Body of pancreas (tissue), 4 donors: ENCODE data around the gene POLR1G.

Source experiments
- POLR2A ChIP-seq, 3 donors: fragments of 450-650 bp; IDR thresholded peaks; one replicate each; pipeline ENCODE4 v1.6.1; 2016; ENCODE audit warnings: antibody characterized with exemption in 3 of 3, mild to moderate bottlenecking in 2 of 3
- TF ChIP-seq, protein P1 (sequence below), 7 experiments: fragments of 450-650 bp in 4 of 7; fragments of 200-600 bp in 3 of 7; sonication (generic) in 3 of 7; IDR thresholded peaks; one replicate each; pipeline ENCODE4 v1.5.1; 2016 to 2019; ENCODE audit warnings: antibody characterized with exemption in 7 of 7

DNA sequence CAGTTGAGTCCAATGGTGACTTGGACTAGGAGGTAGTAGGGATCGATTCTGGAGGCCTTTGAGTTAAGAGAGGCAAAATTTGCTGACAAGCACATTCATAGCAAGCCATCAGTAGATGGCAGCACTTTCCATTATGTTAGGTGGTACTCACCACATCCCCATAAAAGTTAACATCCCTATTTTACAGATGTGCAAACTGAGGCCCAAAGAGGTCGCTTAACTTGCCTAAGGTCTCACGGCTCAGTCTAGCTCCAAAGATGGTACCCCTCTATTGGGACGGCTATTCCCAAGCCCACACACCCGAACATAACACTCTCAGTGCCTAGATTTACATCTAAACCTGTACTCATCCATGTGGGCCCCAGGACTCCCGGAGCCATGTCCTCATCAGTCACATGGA lies 39.9 kb downstream of the POLR1G start:
- TF ChIP-seq, protein P1, sequence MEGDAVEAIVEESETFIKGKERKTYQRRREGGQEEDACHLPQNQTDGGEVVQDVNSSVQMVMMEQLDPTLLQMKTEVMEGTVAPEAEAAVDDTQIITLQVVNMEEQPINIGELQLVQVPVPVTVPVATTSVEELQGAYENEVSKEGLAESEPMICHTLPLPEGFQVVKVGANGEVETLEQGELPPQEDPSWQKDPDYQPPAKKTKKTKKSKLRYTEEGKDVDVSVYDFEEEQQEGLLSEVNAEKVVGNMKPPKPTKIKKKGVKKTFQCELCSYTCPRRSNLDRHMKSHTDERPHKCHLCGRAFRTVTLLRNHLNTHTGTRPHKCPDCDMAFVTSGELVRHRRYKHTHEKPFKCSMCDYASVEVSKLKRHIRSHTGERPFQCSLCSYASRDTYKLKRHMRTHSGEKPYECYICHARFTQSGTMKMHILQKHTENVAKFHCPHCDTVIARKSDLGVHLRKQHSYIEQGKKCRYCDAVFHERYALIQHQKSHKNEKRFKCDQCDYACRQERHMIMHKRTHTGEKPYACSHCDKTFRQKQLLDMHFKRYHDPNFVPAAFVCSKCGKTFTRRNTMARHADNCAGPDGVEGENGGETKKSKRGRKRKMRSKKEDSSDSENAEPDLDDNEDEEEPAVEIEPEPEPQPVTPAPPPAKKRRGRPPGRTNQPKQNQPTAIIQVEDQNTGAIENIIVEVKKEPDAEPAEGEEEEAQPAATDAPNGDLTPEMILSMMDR (IDR thresholded peaks at IDR 0.05), result peak in 5 of 7 experiments; percentile 13 to 37 (median 32)
- TF ChIP-seq POLR2A (IDR thresholded peaks at IDR 0.05), result no peak
